ENCODE results near the gene TRIM7.

TRIM7 gene

DNA sequence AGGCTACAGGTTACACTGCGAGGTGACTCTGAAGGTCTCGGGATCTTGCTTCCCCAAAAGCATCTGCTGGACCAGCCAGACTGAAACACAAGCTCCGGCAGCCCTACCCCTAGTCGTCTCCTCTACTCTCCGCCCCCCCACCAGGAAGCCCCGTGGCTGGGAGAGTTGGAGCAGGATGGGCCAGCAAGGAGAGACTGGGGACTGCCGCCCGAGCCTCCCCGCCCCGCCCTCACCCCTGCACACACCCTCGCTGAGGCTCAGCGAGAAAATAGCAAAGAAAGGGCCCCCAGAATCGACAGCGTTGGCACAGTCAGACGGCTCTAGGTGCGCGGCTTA, 1.3 kb downstream of the TRIM7 start:
- TF ChIP-seq CTCF (conservative IDR thresholded peaks at IDR 0.05; ENCODE audit: control insufficient read depth, insufficient read depth, low read depth, low read length): no peak
- no peak for DNase-seq (ENCODE audit: low read depth)
- H3K4me3 ChIP-seq (ENCODE audit: control insufficient read depth, low read depth, low read length): peak overlapping the region; percentile 66

- DNase-seq (ENCODE audit: low read depth): peak; percentile 69
- H3K4me3 ChIP-seq (ENCODE audit: control insufficient read depth, low read depth, low read length): peak overlapping the region; percentile 66
- TF ChIP-seq CTCF (conservative IDR thresholded peaks at IDR 0.05; ENCODE audit: control insufficient read depth, insufficient read depth, low read depth, low read length): no peak
Measured at GRCh38 chr5:181203093-181203711, 1.8 kb downstream of the TRIM7 start.

GRCh38 chr5:181200816-181201215, 4.2 kb downstream of the TRIM7 start:
- no peak for TF ChIP-seq CTCF (conservative IDR thresholded peaks at IDR 0.05; ENCODE audit: control insufficient read depth, insufficient read depth, low read depth, low read length)
- DNase-seq (ENCODE audit: low read depth): no peak
- no peak overlapping the region for H3K4me3 ChIP-seq (ENCODE audit: control insufficient read depth, low read depth, low read length)

DNA sequence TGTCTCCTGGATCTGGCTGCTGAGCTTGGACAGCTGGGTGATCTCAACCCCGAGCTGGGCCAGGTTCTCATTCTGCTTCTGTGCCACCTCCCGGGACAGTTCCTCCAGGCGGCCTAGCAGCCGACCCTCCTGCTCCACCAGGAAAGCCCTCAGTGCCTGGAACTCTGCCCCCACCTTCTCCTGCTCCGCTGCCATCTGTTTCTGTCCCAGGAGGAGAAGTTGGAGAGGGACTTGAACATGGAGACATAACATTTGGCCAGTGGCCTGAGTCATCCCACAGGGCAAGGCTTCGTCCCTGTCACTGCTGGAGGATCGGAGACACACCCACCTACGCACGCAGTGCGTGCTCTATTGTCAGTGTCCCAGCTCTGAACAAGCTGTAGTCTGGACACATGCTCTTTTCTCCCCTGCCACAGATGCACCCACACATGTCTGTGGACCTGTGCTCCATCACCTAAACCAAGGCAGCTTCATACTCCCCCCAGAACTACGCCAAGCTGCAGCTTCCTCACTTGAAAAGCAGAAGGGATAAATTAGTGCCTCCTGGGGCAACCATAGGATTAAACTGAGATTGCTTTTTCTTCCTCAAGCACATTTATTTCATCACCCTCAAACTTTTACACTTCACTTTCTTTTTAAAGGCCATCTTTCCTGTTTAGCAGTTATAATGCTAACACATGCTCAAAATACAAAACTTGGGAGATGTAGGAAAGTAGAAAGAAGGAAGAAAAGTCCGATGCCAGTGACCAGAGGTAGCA, 4.9 kb downstream of the TRIM7 start:
- DNase-seq (ENCODE audit: low read depth): no peak
- TF ChIP-seq CTCF (conservative IDR thresholded peaks at IDR 0.05; ENCODE audit: control insufficient read depth, insufficient read depth, low read depth, low read length): no peak
- H3K4me3 ChIP-seq (ENCODE audit: control insufficient read depth, low read depth, low read length): no peak overlapping the region

DNA sequence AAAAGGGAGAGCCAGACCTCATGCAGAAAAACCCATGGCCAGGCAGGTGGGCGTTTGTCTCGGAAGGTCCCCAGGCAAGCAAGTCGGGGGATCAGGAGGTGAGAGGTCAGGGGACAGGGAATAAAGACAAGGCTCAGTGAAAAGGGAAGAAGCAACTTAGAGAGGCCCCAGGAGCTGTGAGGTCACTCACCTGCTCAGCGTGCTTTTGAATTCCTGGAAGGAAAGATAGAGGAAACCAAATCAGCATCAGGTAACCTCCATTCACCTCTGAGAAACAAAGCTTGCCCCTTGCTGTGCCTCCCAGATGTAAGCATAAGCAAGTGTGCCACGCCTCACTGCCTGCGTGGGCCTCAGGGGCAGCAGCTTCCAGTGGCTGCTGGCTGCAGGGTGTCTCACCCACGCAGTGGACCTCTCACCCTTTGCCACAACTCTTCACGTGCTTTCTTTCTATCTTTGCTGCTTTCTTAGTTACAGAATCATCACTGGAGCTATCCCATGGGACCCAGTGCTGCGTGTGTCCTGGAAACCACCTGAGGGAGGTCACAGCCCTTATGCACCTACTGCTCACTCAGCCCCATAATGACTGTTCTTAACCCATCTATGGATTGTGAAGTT, 6.0 kb downstream of the TRIM7 start:
- no peak overlapping the region for H3K4me3 ChIP-seq (ENCODE audit: control insufficient read depth, low read depth, low read length)
- no peak for DNase-seq (ENCODE audit: low read depth)
- no peak for TF ChIP-seq CTCF (conservative IDR thresholded peaks at IDR 0.05; ENCODE audit: control insufficient read depth, insufficient read depth, low read depth, low read length)

GRCh38 chr5:181198106-181198685, 6.8 kb downstream of the TRIM7 start:
- no peak for TF ChIP-seq CTCF (conservative IDR thresholded peaks at IDR 0.05; ENCODE audit: control insufficient read depth, insufficient read depth, low read depth, low read length)
- no peak for DNase-seq (ENCODE audit: low read depth)
- H3K4me3 ChIP-seq (ENCODE audit: control insufficient read depth, low read depth, low read length): no peak overlapping the region

Data from fibroblast of mammary gland (primary cell).